ENCODE measurements around the gene GAL3ST2.
"Not testable (repeated sequence)": the region's sequence is repeated elsewhere in the genome, so short reads cannot be mapped to it uniquely, and the experiment has no call there.

GAL3ST2 gene

DNA sequence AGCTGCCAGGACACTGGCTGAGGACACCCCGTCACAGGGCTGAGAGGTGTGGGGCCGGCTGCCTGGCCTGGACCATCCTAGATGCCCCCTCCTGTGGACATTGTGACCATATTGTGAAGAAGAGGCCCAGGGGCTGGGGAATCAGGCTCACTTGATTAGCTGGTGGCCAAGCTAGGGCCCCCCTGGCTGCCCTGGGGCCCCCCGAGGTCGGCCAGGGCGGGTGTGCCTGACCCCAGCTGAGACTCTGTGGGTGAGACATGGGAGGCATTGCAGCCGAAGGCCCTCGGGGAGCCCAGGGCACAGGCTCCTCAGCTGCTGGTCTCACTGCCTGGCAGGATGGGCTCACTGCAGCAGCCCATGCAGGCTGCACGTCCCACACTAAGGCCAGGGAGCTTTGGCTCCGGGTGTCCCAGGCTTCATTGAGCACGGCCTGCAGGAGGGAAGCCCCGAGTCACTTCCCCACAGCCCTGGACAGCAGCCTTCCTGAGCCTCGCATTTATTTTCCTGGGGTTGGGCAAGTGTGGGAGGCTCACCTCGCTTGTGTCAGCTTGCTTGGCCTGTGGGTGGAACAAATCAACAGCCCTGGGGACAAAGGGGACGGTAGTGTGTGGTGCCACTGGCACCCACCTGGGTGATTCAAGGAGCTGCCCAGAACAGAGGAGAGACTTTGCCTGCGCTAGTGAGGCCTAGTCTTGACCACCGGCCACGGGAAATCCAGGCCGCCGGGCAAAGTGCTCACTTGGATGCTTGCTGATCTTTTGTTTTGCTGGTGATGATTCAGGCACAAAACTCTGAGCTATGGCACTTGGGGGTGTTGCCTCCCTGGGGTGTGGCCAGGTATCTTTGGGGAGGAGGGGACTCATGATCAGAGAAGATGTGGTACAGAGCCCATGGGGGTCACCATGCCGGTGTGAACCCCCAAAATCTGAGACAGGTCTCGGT, 1.3 kb downstream of the GAL3ST2 start:
- TF ChIP-seq, protein P1, sequence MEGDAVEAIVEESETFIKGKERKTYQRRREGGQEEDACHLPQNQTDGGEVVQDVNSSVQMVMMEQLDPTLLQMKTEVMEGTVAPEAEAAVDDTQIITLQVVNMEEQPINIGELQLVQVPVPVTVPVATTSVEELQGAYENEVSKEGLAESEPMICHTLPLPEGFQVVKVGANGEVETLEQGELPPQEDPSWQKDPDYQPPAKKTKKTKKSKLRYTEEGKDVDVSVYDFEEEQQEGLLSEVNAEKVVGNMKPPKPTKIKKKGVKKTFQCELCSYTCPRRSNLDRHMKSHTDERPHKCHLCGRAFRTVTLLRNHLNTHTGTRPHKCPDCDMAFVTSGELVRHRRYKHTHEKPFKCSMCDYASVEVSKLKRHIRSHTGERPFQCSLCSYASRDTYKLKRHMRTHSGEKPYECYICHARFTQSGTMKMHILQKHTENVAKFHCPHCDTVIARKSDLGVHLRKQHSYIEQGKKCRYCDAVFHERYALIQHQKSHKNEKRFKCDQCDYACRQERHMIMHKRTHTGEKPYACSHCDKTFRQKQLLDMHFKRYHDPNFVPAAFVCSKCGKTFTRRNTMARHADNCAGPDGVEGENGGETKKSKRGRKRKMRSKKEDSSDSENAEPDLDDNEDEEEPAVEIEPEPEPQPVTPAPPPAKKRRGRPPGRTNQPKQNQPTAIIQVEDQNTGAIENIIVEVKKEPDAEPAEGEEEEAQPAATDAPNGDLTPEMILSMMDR (IDR thresholded peaks at IDR 0.05; ENCODE audit: low read depth, low read length, missing control alignments): no peak
- no peak overlapping the region for H3K4me3 ChIP-seq (ENCODE audit: low read depth, low read length)
- no peak for DNase-seq (ENCODE audit: low read depth)

DNA sequence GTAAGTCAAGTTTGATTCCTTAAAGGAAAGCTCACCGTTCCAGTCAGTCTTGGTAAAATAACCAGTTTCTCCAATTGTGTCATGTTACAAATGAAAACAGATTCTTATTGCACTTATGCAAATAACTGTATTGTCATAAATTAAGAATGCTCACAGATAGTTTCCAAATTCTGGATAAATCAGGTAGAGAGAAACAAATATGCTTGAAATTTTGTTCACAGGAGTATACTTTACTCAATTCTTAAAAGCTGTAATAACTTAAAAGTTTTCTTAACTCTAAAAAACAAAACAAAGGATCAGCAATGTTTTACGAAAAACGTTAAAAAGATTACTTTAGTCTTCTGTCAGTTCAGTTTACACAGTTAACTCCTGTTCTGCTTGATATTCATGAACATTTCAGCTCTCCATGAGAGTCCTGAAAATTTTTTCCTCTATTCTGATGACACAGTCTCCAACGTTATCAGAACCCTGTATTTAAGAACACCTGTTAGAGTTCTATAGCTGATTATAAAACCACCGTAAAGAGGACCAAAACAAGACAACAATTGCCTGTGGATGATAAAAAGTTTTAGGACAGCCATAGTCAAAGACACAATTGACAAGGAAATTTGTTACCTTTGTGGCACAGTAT, 4.4 kb downstream of the GAL3ST2 start:
- H3K4me3 ChIP-seq (ENCODE audit: low read depth, low read length): no peak overlapping the region
- TF ChIP-seq, protein P1 (IDR thresholded peaks at IDR 0.05; ENCODE audit: low read depth, low read length, missing control alignments): no peak
- DNase-seq (ENCODE audit: low read depth): no peak

DNA sequence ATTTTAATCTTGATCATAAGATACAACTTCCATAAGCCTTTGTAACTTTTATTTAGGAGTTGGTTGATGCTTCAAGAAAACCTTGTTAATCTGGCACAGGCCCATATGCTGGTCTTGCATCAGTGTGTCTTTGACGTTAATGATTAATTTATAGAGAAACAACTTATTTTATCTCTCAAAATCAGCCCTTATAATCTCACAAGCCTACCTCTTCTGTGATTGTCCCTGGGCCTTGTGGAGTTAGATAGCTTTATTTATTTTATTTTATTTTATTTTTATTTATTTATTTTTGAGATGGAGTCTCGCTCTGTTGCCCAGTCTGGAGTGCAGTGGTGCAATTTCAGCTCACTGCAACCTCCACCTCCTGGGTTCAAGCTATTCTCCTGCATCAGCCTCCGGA, 5.4 kb downstream of the GAL3ST2 start:
- DNase-seq (ENCODE audit: low read depth); H3K4me3 ChIP-seq (ENCODE audit: low read depth, low read length): not testable (repeated sequence)

DNA sequence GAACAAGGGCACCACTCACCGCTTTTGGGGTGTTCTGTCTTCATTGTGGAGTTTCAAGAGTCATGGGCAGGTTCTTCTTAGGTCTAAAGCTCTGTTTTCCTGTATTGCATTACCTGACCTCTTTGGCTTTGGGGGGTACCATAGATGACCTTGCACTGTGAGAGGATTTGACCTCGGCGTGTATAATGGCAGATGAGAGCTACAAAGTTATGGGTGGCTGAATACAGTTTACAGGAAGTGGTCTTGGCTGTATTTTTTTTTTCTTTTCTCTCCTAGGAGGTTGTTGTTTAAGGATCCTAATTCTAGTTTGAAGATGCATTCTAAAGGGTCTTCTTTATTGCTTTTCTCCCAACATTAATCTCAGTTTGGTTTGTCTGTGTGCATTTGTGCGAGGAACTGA, 11.5 kb downstream of the GAL3ST2 start:
- no peak overlapping the region for H3K4me3 ChIP-seq (ENCODE audit: low read depth, low read length)
- TF ChIP-seq, protein P1 (IDR thresholded peaks at IDR 0.05; ENCODE audit: low read depth, low read length, missing control alignments): no peak
- DNase-seq (ENCODE audit: low read depth): no peak

DNA sequence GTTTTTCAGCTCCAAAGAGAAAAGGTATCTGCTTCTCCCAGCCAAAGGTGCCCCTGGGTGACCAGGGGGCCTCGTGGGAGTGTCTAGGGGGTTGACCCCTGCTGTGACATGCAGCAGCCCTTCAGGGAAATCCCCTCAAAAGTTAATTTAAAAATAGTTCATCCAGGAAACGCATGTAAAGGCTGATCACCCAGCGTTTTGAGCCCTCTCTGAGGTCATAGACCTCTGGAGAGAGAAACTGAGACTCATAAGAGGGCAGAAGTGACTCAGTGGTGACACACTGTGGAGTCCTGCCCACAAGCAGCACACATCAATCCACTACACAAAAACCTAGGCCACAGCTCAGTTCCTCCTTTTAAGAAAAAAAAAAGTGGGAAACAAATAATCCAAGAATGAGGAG, 11.9 kb downstream of the GAL3ST2 start:
- no peak overlapping the region for H3K4me3 ChIP-seq (ENCODE audit: low read depth, low read length)
- TF ChIP-seq, protein P1 (IDR thresholded peaks at IDR 0.05; ENCODE audit: low read depth, low read length, missing control alignments): peak; percentile 19
- DNase-seq (ENCODE audit: low read depth): peak; percentile 79

DNA sequence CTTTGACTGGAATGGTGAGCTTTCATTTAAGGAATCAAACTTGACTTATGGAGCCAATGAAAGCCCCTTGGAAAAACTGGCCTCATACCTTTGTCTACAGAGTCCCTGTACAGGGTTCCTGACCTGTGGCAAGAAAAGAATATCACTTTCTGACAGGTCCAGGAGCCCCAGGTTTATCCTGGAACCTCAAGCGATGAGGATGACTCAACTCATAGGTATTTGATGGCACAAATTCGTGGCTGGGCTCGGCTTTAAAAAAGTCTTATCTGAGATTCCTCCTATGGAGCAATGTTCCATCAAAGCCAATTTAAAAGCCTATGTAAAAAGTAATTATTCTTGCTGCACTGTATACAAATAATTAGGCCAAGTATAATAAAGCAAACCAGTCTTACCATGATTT, 14.8 kb downstream of the GAL3ST2 start:
- DNase-seq (ENCODE audit: low read depth); H3K4me3 ChIP-seq (ENCODE audit: low read depth, low read length): not testable (repeated sequence)

DNA sequence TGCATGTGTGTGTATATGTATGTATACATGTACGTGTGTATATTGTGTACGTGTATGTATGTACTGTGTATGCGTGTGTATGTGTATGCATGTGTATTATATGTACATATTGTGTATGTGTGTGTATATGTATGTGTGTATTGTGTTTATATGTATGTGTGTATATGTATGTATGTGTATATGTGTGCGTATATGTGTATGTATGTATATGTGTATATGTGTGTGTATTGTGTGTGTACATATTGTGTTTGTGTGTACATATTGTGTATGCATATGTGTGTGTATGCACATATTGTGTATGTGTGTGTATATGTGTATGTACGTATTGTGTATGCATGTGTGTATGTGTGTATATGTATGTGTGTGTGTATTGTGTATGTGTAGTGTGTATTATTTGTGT, 16.8 kb downstream of the GAL3ST2 start:
- no peak for DNase-seq (ENCODE audit: low read depth)
- no peak overlapping the region for H3K4me3 ChIP-seq (ENCODE audit: low read depth, low read length)
- TF ChIP-seq, protein P1 (IDR thresholded peaks at IDR 0.05; ENCODE audit: low read depth, low read length, missing control alignments): no peak

Measured in GM12864 (cell line).